ENCODE measurements around the gene ARL5C. TPM values are rescaled to one million over a fixed set of nuclear protein-coding genes. Genes with fewer than 3 reads are reported as not detected.

Gene ARL5C
- total RNA-seq = not detected

- DNase-seq (ENCODE audit: low spot score) = no peak
Measured at GRCh38 chr17:39165841-39166349, at the start of gene ARL5C. Gene ARL5C, minus strand, starts transcription at chr17:39166161. Its CDS starts 401 bp downstream, at chr17:39165760.

- no peak for DNase-seq (ENCODE audit: low spot score)
Measured at GRCh38 chr17:39213852-39214251, 47.9 kb upstream of the ARL5C start.

GRCh38 chr17:39212841-39213480, 47.0 kb upstream of the ARL5C start:
- DNase-seq (ENCODE audit: low spot score) = no peak

- DNase-seq (ENCODE audit: low spot score) = no peak
Measured at GRCh38 chr17:39212195-39212810, 46.3 kb upstream of the ARL5C start.

GRCh38 chr17:39210093-39210434, 44.1 kb upstream of the ARL5C start:
- no peak for DNase-seq (ENCODE audit: low spot score)

GRCh38 chr17:39209317-39210092, 43.5 kb upstream of the ARL5C start:
- peak; percentile 77 for DNase-seq (ENCODE audit: low spot score)

GRCh38 chr17:39208893-39209292, 42.9 kb upstream of the ARL5C start:
- DNase-seq (ENCODE audit: low spot score) = no peak

- no peak for DNase-seq (ENCODE audit: low spot score)
Measured at GRCh38 chr17:39208136-39208535, 42.2 kb upstream of the ARL5C start.

GRCh38 chr17:39205112-39205526, 39.2 kb upstream of the ARL5C start:
- DNase-seq (ENCODE audit: low spot score) = no peak

- DNase-seq (ENCODE audit: low spot score) = no peak
Measured at GRCh38 chr17:39204245-39204644, 38.3 kb upstream of the ARL5C start.

- DNase-seq (ENCODE audit: low spot score) = no peak
Measured at GRCh38 chr17:39200957-39201510, 35.1 kb upstream of the ARL5C start.

- DNase-seq (ENCODE audit: low spot score) = peak; percentile 80
Measured at GRCh38 chr17:39200070-39200879, 34.3 kb upstream of the ARL5C start, which contains the start of gene RPL19. Gene RPL19, plus strand, starts transcription at chr17:39200283. Its CDS starts 62 bp downstream, at chr17:39200345.

GRCh38 chr17:39199820-39200069, 33.8 kb upstream of the ARL5C start:
- peak; percentile 95 for DNase-seq (ENCODE audit: low spot score)

- DNase-seq (ENCODE audit: low spot score) = no peak
Measured at GRCh38 chr17:39198186-39198566, 32.2 kb upstream of the ARL5C start.

- DNase-seq (ENCODE audit: low spot score) = peak; percentile 82
Measured at GRCh38 chr17:39197380-39198185, 31.6 kb upstream of the ARL5C start, which contains the start of gene CACNB1. Gene CACNB1, minus strand, starts transcription at chr17:39197669. Its CDS starts 174 bp downstream, at chr17:39197495.

- no peak for DNase-seq (ENCODE audit: low spot score)
Measured at GRCh38 chr17:39196808-39197291, 30.9 kb upstream of the ARL5C start.

GRCh38 chr17:39196241-39196807, 30.4 kb upstream of the ARL5C start:
- no peak for DNase-seq (ENCODE audit: low spot score)

- DNase-seq (ENCODE audit: low spot score) = no peak
Measured at GRCh38 chr17:39195568-39196160, 29.7 kb upstream of the ARL5C start.

- DNase-seq (ENCODE audit: low spot score) = no peak
Measured at GRCh38 chr17:39194985-39195524, 29.1 kb upstream of the ARL5C start.
